NCI-H446 (cell line): ENCODE data around the gene ACBD6.

ENCODE experiments used
- DNase-seq, 2 experiments: peaks; one replicate each; lab custom pipeline; 2025; lab: John Stamatoyannopoulos, UW

ACBD6 gene

GRCh38 chr1:180295999-180296398 lies 206.4 kb downstream of the ACBD6 start:
- no peak for DNase-seq

- no peak for DNase-seq
These were observed 207.7 kb downstream of the ACBD6 start for GRCh38 chr1:180294711-180295110.

GRCh38 chr1:180291004-180291403 lies 211.4 kb downstream of the ACBD6 start:
- DNase-seq = no peak

- DNase-seq = no peak
These were observed 211.9 kb downstream of the ACBD6 start for GRCh38 chr1:180290265-180291001.

- no peak for DNase-seq
These were observed 213.4 kb downstream of the ACBD6 start for GRCh38 chr1:180288940-180289339.

GRCh38 chr1:180287988-180288705 lies 214.2 kb downstream of the ACBD6 start:
- no peak for DNase-seq

GRCh38 chr1:180286417-180286816 lies 216.0 kb downstream of the ACBD6 start:
- no peak for DNase-seq

- no peak for DNase-seq
These were observed 219.3 kb downstream of the ACBD6 start for GRCh38 chr1:180283098-180283497.

GRCh38 chr1:180282401-180283044 lies 219.9 kb downstream of the ACBD6 start:
- DNase-seq = peak in 1 of 2 experiments; percentile 22

GRCh38 chr1:180281490-180281889 lies 220.9 kb downstream of the ACBD6 start:
- no peak for DNase-seq

GRCh38 chr1:180280617-180281016 lies 221.8 kb downstream of the ACBD6 start:
- no peak for DNase-seq

- DNase-seq = no peak
These were observed 222.7 kb downstream of the ACBD6 start for GRCh38 chr1:180279651-180280050.

- no peak for DNase-seq
These were observed 223.6 kb downstream of the ACBD6 start for GRCh38 chr1:180278596-180279395.

- DNase-seq = peak in 1 of 2 experiments; percentile 23
These were observed 224.2 kb downstream of the ACBD6 start for GRCh38 chr1:180278194-180278515.

GRCh38 chr1:180277476-180278193 lies 224.7 kb downstream of the ACBD6 start:
- no peak for DNase-seq

- no peak for DNase-seq
These were observed 226.7 kb downstream of the ACBD6 start for GRCh38 chr1:180275726-180276125.

GRCh38 chr1:180274221-180274620 lies 228.2 kb downstream of the ACBD6 start:
- DNase-seq = no peak

- DNase-seq = no peak
These were observed 229.3 kb downstream of the ACBD6 start for GRCh38 chr1:180273066-180273465.

GRCh38 chr1:180272395-180272794 lies 230.0 kb downstream of the ACBD6 start:
- no peak for DNase-seq

- DNase-seq = no peak
These were observed 230.8 kb downstream of the ACBD6 start for GRCh38 chr1:180271272-180272255.
